GM12801 (cell line): ENCODE measurements around the gene COPA.

Experiments used
- CTCF ChIP-seq: IDR thresholded peaks from one replicate; pipeline ENCODE4 v1.5.1; 2011; ENCODE audit warnings: control low read depth; ENCODE audit not compliant: insufficient read length; ENCODE audit errors: extremely low read depth

The COPA gene

GRCh38 chr1:160371756-160372155 lies 28.7 kb upstream of the COPA start:
- TF ChIP-seq CTCF = no peak

GRCh38 chr1:160371346-160371631 lies 28.2 kb upstream of the COPA start:
- TF ChIP-seq CTCF = no peak

- no peak for TF ChIP-seq CTCF
These were observed 27.7 kb upstream of the COPA start for GRCh38 chr1:160370561-160371345.

- TF ChIP-seq CTCF = no peak
These were observed 26.0 kb upstream of the COPA start for GRCh38 chr1:160369087-160369486.

- TF ChIP-seq CTCF = no peak
These were observed 25.2 kb upstream of the COPA start for GRCh38 chr1:160367934-160368923.

- no peak for TF ChIP-seq CTCF
These were observed 24.5 kb upstream of the COPA start for GRCh38 chr1:160367516-160367900.

- TF ChIP-seq CTCF = no peak
These were observed 23.9 kb upstream of the COPA start, which contains the start of gene NHLH1 for GRCh38 chr1:160366731-160367515. Gene NHLH1 (plus strand): TSS chr1:160367071. CDS start chr1:160370732, 3,661 bp downstream.
